Measurements from ENCODE around the gene PPP1R15B. TPM values are rescaled to one million over a fixed set of nuclear protein-coding genes. Genes with fewer than 3 reads are reported as not detected.
A peak's percentile ranks its signal among the peaks of the same experiment; 100 is the strongest.

PPP1R15B gene
- total and polyA plus RNA-seq, 8 donors: 6.5 to 74.4 (median 31.6) TPM

DNA sequence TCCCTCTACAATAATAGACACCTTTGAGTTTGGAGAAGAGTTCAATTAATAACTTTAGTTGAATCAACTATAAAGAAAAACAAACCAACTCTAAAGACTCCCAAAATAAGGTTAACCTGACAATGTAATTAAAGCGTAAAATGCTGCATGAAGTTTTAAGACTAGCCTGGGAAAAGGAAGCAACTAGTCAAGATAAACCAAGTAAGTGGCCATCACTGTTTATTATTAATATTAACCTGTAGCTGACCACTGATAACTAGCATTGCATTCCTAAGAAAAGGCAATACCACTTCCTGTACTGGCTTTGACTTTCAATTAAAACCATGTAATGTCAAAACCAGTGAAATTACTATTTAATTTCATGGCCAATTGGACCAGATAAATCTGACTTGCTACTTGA, 3.0 kb downstream of the PPP1R15B start:
- TF ChIP-seq EP300 (IDR thresholded peaks at IDR 0.05): no peak
- TF ChIP-seq POLR2AphosphoS5 (IDR thresholded peaks at IDR 0.05): no peak
- TF ChIP-seq, protein P1, sequence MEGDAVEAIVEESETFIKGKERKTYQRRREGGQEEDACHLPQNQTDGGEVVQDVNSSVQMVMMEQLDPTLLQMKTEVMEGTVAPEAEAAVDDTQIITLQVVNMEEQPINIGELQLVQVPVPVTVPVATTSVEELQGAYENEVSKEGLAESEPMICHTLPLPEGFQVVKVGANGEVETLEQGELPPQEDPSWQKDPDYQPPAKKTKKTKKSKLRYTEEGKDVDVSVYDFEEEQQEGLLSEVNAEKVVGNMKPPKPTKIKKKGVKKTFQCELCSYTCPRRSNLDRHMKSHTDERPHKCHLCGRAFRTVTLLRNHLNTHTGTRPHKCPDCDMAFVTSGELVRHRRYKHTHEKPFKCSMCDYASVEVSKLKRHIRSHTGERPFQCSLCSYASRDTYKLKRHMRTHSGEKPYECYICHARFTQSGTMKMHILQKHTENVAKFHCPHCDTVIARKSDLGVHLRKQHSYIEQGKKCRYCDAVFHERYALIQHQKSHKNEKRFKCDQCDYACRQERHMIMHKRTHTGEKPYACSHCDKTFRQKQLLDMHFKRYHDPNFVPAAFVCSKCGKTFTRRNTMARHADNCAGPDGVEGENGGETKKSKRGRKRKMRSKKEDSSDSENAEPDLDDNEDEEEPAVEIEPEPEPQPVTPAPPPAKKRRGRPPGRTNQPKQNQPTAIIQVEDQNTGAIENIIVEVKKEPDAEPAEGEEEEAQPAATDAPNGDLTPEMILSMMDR (IDR thresholded peaks at IDR 0.05): no peak
- TF ChIP-seq POLR2A (IDR thresholded peaks at IDR 0.05): no peak
- Histone ChIP-seq H3K4me1 (peaks cover 25 to 53% (median 37%) of the 10 kb centered on the region in 4 donors), H3K27me3 (no peaks in the 10 kb centered on the region), H3K36me3 (peaks cover 23 to 32% (median 31%) of the 10 kb centered on the region in 4 donors), H3K9me3 (no peaks in the 10 kb centered on the region), H3K27ac (peak overlapping the region in 4 of 5 donors; percentile 99 to 100 (median 100)), H3K4me3 (peak overlapping the region; percentile 80 to 95 (median 84))
- no peak for DNase-seq
- WGBS, 5 donors: 0 to 5% (median 2%) methylated on average over 1 of the region's 1 CpG
- intact Hi-C loops (cut with DNase I; ENCODE audit: low total_unique reads): no loop called here

DNA sequence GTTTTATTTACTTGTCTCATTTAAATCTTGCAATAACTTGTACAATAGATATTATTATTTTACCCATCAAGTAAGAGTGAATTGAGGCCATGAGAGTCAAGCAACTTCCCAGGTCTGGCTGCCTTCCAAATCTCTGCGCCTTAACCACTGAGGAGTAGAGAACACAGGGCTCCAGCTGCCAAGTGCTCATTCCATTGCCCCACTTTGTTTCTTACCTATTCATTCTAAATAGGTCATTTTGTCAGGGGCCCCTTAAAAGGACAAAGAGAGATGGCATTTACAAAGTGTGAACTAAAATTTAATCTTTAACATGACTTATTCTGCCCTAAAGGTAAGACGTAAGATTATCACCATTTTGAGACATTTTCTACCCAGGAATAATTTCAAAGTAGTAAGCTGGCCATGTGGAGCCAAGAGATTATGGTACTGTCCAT, 3.5 kb downstream of the PPP1R15B start:
- Histone ChIP-seq H3K9me3 (no peaks in the 10 kb centered on the region), H3K27me3 (no peaks in the 10 kb centered on the region), H3K4me3 (peak overlapping the region; percentile 80 to 95 (median 84)), H3K36me3 (peaks cover 25 to 37% (median 36%) of the 10 kb centered on the region in 4 donors), H3K4me1 (peaks cover 25 to 56% (median 37%) of the 10 kb centered on the region in 4 donors), H3K27ac (peak overlapping the region in 4 of 5 donors; percentile 3 to 100 (median 99))
- 0 to 3% (median 1%) methylated on average over 2 of the region's 2 CpGs for WGBS, 5 donors
- intact Hi-C loops (cut with DNase I; ENCODE audit: low total_unique reads): no loop called here
- peak; percentile 83 to 84 for DNase-seq
- TF ChIP-seq EP300 (IDR thresholded peaks at IDR 0.05) (no peak), POLR2A (IDR thresholded peaks at IDR 0.05) (no peak), POLR2AphosphoS5 (IDR thresholded peaks at IDR 0.05) (no peak)
- TF ChIP-seq, protein P1 (IDR thresholded peaks at IDR 0.05): no peak

DNA sequence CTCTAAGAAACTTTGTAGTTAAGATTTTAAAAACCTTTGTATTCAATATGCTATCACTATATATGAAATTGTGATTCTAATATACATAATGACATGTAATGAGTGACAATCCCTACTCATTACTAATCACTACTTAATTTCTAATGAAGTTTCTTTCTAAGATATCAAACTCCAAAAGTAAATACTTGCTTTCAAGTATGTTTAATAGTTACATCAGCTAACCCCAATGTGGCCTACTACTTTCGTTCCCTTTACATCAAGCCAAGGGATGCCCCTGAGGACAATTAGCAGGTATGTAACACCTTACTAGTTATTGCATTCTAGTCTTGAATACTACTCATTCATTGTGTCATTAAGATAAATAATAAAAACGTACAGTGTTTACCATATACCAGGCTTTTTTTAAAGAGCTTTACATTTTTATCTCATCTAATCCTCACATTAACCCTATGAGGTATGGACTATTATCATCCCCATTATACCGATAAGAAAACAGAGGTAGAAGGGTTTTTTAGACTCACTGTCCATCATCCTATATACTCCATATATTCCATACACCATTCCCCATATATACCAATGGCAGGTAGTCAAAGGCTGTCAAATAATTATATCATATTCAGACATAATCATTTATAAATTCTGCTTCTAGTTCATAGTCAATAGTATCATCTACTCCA, 4.2 kb downstream of the PPP1R15B start:
- DNase-seq: no peak
- Histone ChIP-seq H3K27ac (peak overlapping the region in 4 of 5 donors; percentile 3 to 100 (median 99)), H3K27me3 (no peaks in the 10 kb centered on the region), H3K9me3 (no peaks in the 10 kb centered on the region), H3K4me1 (peaks cover 19 to 56% (median 32%) of the 10 kb centered on the region in 4 donors), H3K36me3 (peaks cover 29 to 44% (median 43%) of the 10 kb centered on the region in 4 donors), H3K4me3 (peak overlapping the region; percentile 80 to 95 (median 84))
- intact Hi-C loops (cut with DNase I; ENCODE audit: low total_unique reads): no loop called here
- TF ChIP-seq POLR2AphosphoS5 (IDR thresholded peaks at IDR 0.05): no peak
- no peak for TF ChIP-seq EP300 (IDR thresholded peaks at IDR 0.05)
- no peak for TF ChIP-seq POLR2A (IDR thresholded peaks at IDR 0.05)
- TF ChIP-seq, protein P1 (IDR thresholded peaks at IDR 0.05): no peak
- WGBS, 5 donors: 0 to 3% (median 1%) methylated on average over 3 of the region's 3 CpGs

DNA sequence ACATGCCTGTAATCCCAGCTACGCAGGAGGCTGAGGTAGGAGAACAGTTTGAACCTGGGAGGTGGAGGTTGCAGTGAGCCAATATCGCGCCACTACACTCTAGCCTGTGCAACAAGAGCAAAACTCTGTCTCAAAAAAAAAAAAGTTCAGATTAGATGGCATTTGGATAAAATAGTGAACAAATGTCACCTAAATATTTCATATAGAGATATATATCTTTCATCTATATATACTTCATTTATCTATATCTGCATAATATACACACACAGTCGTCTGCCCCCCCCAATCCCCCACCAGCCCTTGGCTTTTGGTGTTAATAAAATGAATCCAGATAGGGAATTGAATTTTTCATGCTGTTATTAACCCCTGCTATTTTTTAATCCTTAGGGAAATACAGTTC, 5.0 kb downstream of the PPP1R15B start:
- WGBS, 5 donors: 26 to 45% (median 36%) methylated on average over 4 of the region's 4 CpGs
- TF ChIP-seq, protein P1 (IDR thresholded peaks at IDR 0.05): no peak
- TF ChIP-seq EP300 (IDR thresholded peaks at IDR 0.05) (no peak), POLR2A (IDR thresholded peaks at IDR 0.05) (no peak), POLR2AphosphoS5 (IDR thresholded peaks at IDR 0.05) (no peak)
- H3K4me3 ChIP-seq: peak overlapping the region; percentile 80 to 95 (median 84)
- no peaks in the 10 kb centered on the region for H3K9me3 ChIP-seq
- H3K27me3 ChIP-seq: no peaks in the 10 kb centered on the region
- intact Hi-C loops (cut with DNase I; ENCODE audit: low total_unique reads): no loop called here
- peaks cover 17 to 55% (median 28%) of the 10 kb centered on the region in 4 donors for H3K4me1 ChIP-seq
- peak overlapping the region in 4 of 5 donors; percentile 55 to 100 (median 85) for H3K27ac ChIP-seq
- DNase-seq: no peak
- H3K36me3 ChIP-seq: peaks cover 32 to 52% (median 51%) of the 10 kb centered on the region in 4 donors
